GM10248 (cell line): Measurements from ENCODE around the gene SLX4.

ENCODE experiments used
- CTCF ChIA-PET: fragments of 300-600 bp; sonication (Branson Sonifier 250); formaldehyde crosslinking; extraction: SDS; loops from one replicate; lab custom pipeline; 2021; ENCODE audit warnings: antibody characterized with exemption; lab: Yijun Ruan, JAX
- POLR2A ChIA-PET: fragments of 350-650 bp; sonication (Branson Sonifier 250); formaldehyde crosslinking; extraction: SDS; loops from one replicate; lab custom pipeline; 2020; ENCODE audit warnings: antibody characterized with exemption; lab: Yijun Ruan, JAX
- DNase-seq: peaks from one replicate; pipeline ENCODE4 v3.0.0; 2012; ENCODE audit errors: extremely low spot score
- TF ChIP-seq, protein P1 (sequence below): IDR thresholded peaks from 2 replicates; pipeline ENCODE4 v1.5.1; 2012; ENCODE audit warnings: mild to moderate bottlenecking, low read depth; ENCODE audit errors: extremely low read depth, missing control alignments, control extremely low read depth

Gene SLX4

DNA sequence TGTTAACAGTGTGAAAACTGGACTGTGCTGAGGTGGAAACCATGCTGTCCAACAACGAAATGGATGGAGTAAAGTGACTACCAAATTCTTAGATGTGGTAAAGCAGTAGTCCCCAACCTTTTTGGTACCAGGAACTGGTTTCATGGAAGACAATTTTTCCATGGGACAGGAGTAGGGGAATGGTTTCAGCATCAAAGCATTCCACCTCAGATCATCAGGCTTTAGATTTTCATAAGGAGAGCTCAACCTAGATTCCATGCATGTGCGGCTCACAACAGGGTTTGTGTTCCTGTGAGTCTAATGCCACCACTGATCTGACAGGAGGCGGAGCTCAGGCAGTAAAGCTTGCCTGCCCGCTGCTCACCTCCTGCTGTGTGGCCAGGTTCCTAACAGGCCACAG is 11.5 kb downstream of the SLX4 start:
- TF ChIP-seq, protein P1, sequence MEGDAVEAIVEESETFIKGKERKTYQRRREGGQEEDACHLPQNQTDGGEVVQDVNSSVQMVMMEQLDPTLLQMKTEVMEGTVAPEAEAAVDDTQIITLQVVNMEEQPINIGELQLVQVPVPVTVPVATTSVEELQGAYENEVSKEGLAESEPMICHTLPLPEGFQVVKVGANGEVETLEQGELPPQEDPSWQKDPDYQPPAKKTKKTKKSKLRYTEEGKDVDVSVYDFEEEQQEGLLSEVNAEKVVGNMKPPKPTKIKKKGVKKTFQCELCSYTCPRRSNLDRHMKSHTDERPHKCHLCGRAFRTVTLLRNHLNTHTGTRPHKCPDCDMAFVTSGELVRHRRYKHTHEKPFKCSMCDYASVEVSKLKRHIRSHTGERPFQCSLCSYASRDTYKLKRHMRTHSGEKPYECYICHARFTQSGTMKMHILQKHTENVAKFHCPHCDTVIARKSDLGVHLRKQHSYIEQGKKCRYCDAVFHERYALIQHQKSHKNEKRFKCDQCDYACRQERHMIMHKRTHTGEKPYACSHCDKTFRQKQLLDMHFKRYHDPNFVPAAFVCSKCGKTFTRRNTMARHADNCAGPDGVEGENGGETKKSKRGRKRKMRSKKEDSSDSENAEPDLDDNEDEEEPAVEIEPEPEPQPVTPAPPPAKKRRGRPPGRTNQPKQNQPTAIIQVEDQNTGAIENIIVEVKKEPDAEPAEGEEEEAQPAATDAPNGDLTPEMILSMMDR, result no peak
- CTCF ChIA-PET, result interaction anchor here (2.0 kb wide), 1 partner anchor 9 kb away, joined by 7 read pairs; no protein-coding TSS in a partner anchor
- DNase-seq, result no peak
- POLR2A ChIA-PET, result no interaction called here

DNA sequence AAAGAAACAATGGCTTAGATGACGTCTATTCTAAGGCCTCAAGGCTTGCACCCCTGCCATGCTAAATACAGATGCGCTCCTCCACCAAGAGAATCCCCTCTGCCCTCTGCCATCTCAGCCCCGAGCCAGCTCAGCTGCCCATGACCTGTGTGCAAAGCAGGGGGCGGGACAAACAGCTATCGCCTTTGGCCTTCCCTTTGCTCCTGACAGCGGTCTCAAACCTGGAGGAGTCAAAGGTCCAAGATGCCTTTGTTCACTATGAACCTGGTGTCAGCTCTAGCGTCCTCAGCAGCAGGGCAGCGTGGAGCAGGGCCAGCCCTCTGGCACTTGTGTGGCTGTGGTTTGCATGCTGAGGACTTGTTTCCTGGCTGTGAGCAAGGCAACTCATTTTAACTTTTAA is 12.3 kb downstream of the SLX4 start:
- TF ChIP-seq, protein P1, result no peak
- POLR2A ChIA-PET, result no interaction called here
- CTCF ChIA-PET, result no interaction called here
- no peak for DNase-seq

DNA sequence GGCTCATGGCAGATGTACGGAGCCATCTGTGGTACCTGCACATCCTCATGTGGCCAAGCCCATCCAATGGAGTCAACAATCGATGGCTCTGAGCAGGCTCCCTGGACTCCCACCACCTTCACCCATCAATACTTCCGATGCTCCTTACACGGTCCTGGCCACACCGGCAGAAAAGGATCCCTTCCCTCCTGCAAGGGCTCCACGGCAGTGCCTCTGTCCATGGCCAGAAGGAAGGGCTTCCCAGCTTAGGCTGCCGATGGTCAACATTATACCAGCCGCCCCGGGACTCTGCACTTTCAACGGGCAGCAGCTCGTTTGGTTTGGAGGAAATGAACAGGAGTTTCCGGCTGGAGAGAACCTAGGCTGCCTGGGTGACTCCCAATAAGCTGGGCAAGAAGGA is 13.2 kb downstream of the SLX4 start:
- no peak for DNase-seq
- ChIA-PET CTCF (no interaction called here), POLR2A (no interaction called here)
- TF ChIP-seq, protein P1, result no peak

DNA sequence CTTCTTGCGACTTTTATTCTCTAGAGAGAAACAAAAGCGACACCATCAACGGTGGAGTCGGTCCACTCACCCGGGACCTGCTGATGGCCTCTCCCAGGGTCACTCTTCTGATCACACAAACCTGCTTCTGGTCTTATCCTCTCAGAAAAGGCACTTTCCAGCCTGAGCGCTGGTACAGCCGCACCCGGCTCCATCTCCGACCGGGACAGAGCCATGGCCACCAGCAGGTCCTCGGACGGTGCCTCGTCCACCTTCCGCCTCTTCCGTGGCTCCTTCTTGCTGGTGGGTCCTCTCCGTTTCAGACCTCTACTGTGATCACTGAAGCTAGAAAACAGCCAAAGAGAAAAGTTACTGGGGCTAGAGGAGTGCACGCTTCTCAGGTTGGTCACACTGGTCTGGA is 13.7 kb downstream of the SLX4 start:
- TF ChIP-seq, protein P1, result no peak
- POLR2A ChIA-PET, result no interaction called here
- CTCF ChIA-PET, result no interaction called here
- DNase-seq, result no peak

DNA sequence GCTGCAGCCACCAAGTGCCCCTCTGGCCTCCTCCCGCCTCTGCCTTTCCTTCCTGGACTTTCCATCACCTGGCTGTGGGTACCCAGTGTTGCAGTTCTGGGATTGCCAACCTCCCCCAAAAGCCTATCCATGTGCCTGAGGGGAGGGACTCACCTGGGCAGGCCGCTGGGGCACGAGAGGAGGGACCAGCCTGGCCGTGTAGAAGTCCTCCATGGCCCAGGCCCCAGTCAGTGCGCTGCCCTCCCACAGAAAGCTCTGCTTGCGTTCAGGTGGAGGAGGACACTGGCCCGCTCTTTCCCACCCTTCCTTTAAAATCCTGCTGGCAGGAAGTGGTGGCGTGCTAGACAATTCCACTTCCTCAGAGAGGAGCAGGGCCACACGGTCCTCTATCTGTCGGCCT is 14.2 kb downstream of the SLX4 start:
- no peak for DNase-seq
- POLR2A ChIA-PET, result no interaction called here
- TF ChIP-seq, protein P1, result no peak
- CTCF ChIA-PET, result no interaction called here

DNA sequence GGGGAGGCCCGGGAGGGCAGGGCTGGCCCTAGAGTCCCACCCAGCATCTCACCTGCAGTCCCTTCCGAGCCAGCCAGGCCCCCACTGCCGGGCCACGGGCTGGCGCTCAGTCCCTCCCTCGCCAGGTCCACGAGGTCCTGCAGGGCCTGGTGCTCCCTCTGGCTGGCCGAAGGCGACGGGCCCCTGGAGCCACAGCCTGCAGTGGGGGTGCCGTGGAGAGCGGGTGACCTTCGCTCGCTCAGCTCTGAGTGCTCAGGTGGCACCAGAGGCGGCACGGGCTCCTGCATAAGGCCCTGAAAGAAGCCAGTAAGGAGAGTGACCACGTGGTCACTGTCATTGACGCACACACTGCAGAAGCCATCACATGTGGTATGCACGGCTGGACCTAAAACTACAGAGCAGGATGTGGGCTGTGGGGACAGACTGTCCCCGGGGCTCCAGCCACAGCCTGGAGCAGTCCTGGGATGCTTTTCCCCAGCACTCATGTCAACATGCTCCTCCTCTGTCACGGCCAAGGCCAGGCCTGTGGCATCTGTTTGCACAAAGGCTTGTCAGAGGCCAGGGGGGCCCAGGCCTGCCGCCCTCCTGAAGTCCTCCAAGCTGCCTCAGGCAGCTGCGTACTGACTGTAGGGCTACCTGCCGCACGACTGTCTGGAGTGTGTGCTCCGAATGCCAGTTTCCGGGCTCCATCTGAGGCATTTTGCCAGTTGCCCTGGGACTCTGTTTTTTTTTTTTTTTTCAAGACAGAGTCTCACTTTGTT is 15.1 kb downstream of the SLX4 start:
- TF ChIP-seq, protein P1, result no peak
- ChIA-PET POLR2A (no interaction called here), CTCF (no interaction called here)
- no peak for DNase-seq
